Upper lobe of left lung (tissue), 6 donors: Measurements from ENCODE around the gene C15orf40. TPM values are rescaled to one million over a fixed set of nuclear protein-coding genes. Genes with fewer than 3 reads are reported as not detected.

Experiments used
- ATAC-seq, 2 donors: fragments of 200-7000 bp; cut with Tn5 transposase; one replicate each; pipeline ENCODE4 v1.9.1; 2022; ENCODE audit warnings: mild to moderate bottlenecking in 2 of 2, moderate library complexity in 2 of 2; ENCODE audit not compliant: low FRiP score in 2 of 2
- DNase-seq, 2 donors: peaks; one replicate each; pipeline ENCODE4 v3.0.0-alpha.2; 2019 to 2020
- H3K27ac ChIP-seq, 4 donors: fragments of 200-600 bp; sonication (generic); one replicate each; pipeline ENCODE4 v1.5.1; 2016 to 2019
- H3K27me3 ChIP-seq, 4 donors: fragments of 200-600 bp; sonication (generic); one replicate each; pipeline ENCODE4 v1.5.1; 2017 to 2019
- H3K36me3 ChIP-seq, 4 donors: fragments of 200-600 bp; sonication (generic); one replicate each; pipeline ENCODE4 v1.5.1; 2016 to 2019
- H3K4me1 ChIP-seq, 4 donors: fragments of 200-600 bp; sonication (generic); one replicate each; pipeline ENCODE4 v1.5.1; 2018 to 2019
- H3K4me3 ChIP-seq, 4 donors: fragments of 200-600 bp; sonication (generic); one replicate each; pipeline ENCODE4 v1.5.1; 2017 to 2019; ENCODE audit warnings: mild to moderate bottlenecking in 2 of 4, moderate library complexity in 1 of 4
- H3K9me3 ChIP-seq, 4 donors: fragments of 200-600 bp; sonication (generic); one replicate each; pipeline ENCODE4 v1.5.1; 2018 to 2019
- CTCF ChIP-seq, 6 experiments: fragments of 450-650 bp in 4 of 6; fragments of 200-600 bp in 2 of 6; sonication (generic) in 2 of 6; IDR thresholded peaks; one replicate each; pipeline ENCODE4 v1.5.1; 2016 to 2019; ENCODE audit warnings: antibody characterized with exemption in 6 of 6
- EP300 ChIP-seq, 4 donors: sonication (generic); formaldehyde crosslinking; IDR thresholded peaks; one replicate each; pipeline ENCODE4 v1.5.1; 2017; ENCODE audit warnings: antibody characterized with exemption in 4 of 4, control low read depth in 2 of 4
- POLR2A ChIP-seq, 4 donors: fragments of 450-650 bp; IDR thresholded peaks; one replicate each; pipeline ENCODE4 v1.5.1; 2016 to 2017; ENCODE audit warnings: antibody characterized with exemption in 4 of 4, mild to moderate bottlenecking in 2 of 4
- POLR2AphosphoS5 ChIP-seq, 2 donors: sonication (generic); formaldehyde crosslinking; IDR thresholded peaks; one replicate each; pipeline ENCODE4 v1.5.1; 2017; ENCODE audit warnings: antibody characterized with exemption in 2 of 2
- WGBS, 2 donors: methylation state at CpG; one replicate each; pipeline ENCODE4 v1.1.5; 2017 to 2018; 5-methylcytosine and 5-hydroxymethylcytosine counted together
- total RNA-seq, 6 donors: library from RNA; depleted of rRNA in 4 of 6; stranded (reverse); fragments of >200 nt in 4 of 6; gene quantifications; one replicate each; pipeline versions ENCODE4 v1.1.0 to v1.2.1, GENCODE V29; 2016 to 2021
- donor health status: DM: no; HTN: no; CAD: no; lungs with moderate emphysema.
- donor health status: DM: no; HTN: yes; CAD: no; lungs with severe emphysema.

Gene C15orf40
- total RNA-seq, 6 donors from 2014 or later, result 8.6 to 27.5 (median 16.8) TPM

GRCh38 chr15:82995938-82996337 lies 15.5 kb downstream of the C15orf40 start:
- Histone ChIP-seq H3K27ac (no peak overlapping the region), H3K4me3 (no peak overlapping the region), H3K4me1 (peaks cover 0 to 9% (median 3%) of the 10 kb centered on the region in 4 donors), H3K27me3 (no peaks in the 10 kb centered on the region), H3K9me3 (no peaks in the 10 kb centered on the region), H3K36me3 (peaks cover under 1 to 8% (median 5%) of the 10 kb centered on the region in 4 donors)
- no peak for DNase-seq
- WGBS, 2 donors, result 73 to 74% methylated on average over 3 of the region's 3 CpGs
- no peak for ATAC-seq
- no peak for TF ChIP-seq POLR2A (IDR thresholded peaks at IDR 0.05)
- no peak for TF ChIP-seq EP300 (IDR thresholded peaks at IDR 0.05)
- no peak for TF ChIP-seq CTCF (IDR thresholded peaks at IDR 0.05)
- TF ChIP-seq POLR2AphosphoS5 (IDR thresholded peaks at IDR 0.05), result no peak

- Histone ChIP-seq H3K36me3 (peaks cover 4 to 13% (median 7%) of the 10 kb centered on the region in 4 donors), H3K27me3 (no peaks in the 10 kb centered on the region), H3K9me3 (no peaks in the 10 kb centered on the region), H3K4me1 (peaks cover 0 to 6% (median 2%) of the 10 kb centered on the region in 4 donors), H3K27ac (no peak overlapping the region), H3K4me3 (no peak overlapping the region)
- WGBS, 2 donors, result 83 to 92% methylated on average over 2 of the region's 2 CpGs
- TF ChIP-seq CTCF (IDR thresholded peaks at IDR 0.05) (no peak), POLR2A (IDR thresholded peaks at IDR 0.05) (no peak), EP300 (IDR thresholded peaks at IDR 0.05) (no peak), POLR2AphosphoS5 (IDR thresholded peaks at IDR 0.05) (no peak)
- no peak for ATAC-seq
- no peak for DNase-seq
These were observed 16.4 kb downstream of the C15orf40 start for GRCh38 chr15:82995076-82995475.

DNA sequence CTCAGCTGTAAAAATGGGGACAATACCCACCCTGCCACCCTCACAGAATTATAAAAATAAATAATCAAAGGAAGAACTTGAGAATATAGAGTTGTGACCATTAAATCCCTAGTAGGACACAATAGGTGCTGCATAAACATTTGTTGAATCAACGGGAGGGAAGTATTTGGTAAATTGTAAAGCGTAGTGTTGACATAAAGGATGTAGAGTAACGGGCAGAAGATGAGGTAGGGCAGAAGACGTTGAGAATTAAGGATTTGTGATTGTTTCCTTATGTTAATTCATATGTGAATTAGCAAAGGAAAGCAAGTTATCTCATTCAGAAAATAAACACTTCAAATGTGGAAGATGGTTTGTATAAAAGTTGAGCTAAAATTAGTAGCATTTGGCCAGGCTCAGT lies 18.3 kb downstream of the C15orf40 start:
- Histone ChIP-seq H3K27ac (no peak overlapping the region), H3K4me3 (no peak overlapping the region), H3K27me3 (no peaks in the 10 kb centered on the region), H3K9me3 (no peaks in the 10 kb centered on the region), H3K36me3 (peaks cover 9 to 28% (median 13%) of the 10 kb centered on the region in 4 donors), H3K4me1 (no peaks in the 10 kb centered on the region)
- no peak for ATAC-seq
- 70 to 83% methylated on average over 4 of the region's 4 CpGs for WGBS, 2 donors
- DNase-seq, result no peak
- TF ChIP-seq CTCF (IDR thresholded peaks at IDR 0.05), result no peak

GRCh38 chr15:82992436-82992998 lies 18.9 kb downstream of the C15orf40 start:
- Histone ChIP-seq H3K9me3 (no peaks in the 10 kb centered on the region), H3K27ac (no peak overlapping the region), H3K4me1 (peaks cover 0 to 1% (median 0%) of the 10 kb centered on the region in 4 donors), H3K27me3 (no peaks in the 10 kb centered on the region), H3K36me3 (peaks cover 9 to 31% (median 13%) of the 10 kb centered on the region in 4 donors), H3K4me3 (no peak overlapping the region)
- DNase-seq (no peak), ATAC-seq (no peak)
- TF ChIP-seq CTCF (IDR thresholded peaks at IDR 0.05) (no peak), POLR2AphosphoS5 (IDR thresholded peaks at IDR 0.05) (no peak), POLR2A (IDR thresholded peaks at IDR 0.05) (no peak), EP300 (IDR thresholded peaks at IDR 0.05) (no peak)
- WGBS, 2 donors, result 86 to 96% methylated on average over 3 of the region's 3 CpGs

GRCh38 chr15:82986442-82986780 lies 25.0 kb downstream of the C15orf40 start:
- TF ChIP-seq POLR2A (IDR thresholded peaks at IDR 0.05), result peak in 1 of 4 donors; percentile 1
- TF ChIP-seq EP300 (IDR thresholded peaks at IDR 0.05), result no peak
- H3K4me3 ChIP-seq, result peak overlapping the region; percentile 57 to 95 (median 83)
- no peaks in the 10 kb centered on the region for H3K27me3 ChIP-seq
- H3K36me3 ChIP-seq, result peaks cover 7 to 27% (median 12%) of the 10 kb centered on the region in 4 donors
- no peak for DNase-seq
- WGBS, 2 donors, result 0% methylated on average over 10 to 12 of the region's 12 CpGs
- peak overlapping the region; percentile 57 to 87 (median 86) for H3K27ac ChIP-seq
- H3K4me1 ChIP-seq, result peaks cover 13 to 17% (median 16%) of the 10 kb centered on the region in 4 donors
- ATAC-seq, result peak in 1 of 2 donors; percentile 38
- H3K9me3 ChIP-seq, result no peaks in the 10 kb centered on the region
